ENCODE results near the gene CNN2.

GRCh38 chr19:1027650-1028061 is 1.2 kb downstream of the CNN2 start:
- TF ChIP-seq CTCF (IDR thresholded peaks at IDR 0.05 in 4 of 5, conservative IDR thresholded peaks at IDR 0.05 in 1 of 5) (no peak), POLR2A (IDR thresholded peaks at IDR 0.05) (no peak)

Measured in gastrocnemius medialis (tissue), 4 donors.